ENCODE measurements around the gene DCTPP1. TPM values are rescaled to one million over a fixed set of nuclear protein-coding genes. Genes with fewer than 3 reads are reported as not detected.
"Not testable (repeated sequence)": the region's sequence is repeated elsewhere in the genome, so short reads cannot be mapped to it uniquely, and the experiment has no call there.

The DCTPP1 gene
- total RNA-seq, 4 donors from 2014 or later, result 14.7 to 18.8 (median 17.9) TPM

DNA sequence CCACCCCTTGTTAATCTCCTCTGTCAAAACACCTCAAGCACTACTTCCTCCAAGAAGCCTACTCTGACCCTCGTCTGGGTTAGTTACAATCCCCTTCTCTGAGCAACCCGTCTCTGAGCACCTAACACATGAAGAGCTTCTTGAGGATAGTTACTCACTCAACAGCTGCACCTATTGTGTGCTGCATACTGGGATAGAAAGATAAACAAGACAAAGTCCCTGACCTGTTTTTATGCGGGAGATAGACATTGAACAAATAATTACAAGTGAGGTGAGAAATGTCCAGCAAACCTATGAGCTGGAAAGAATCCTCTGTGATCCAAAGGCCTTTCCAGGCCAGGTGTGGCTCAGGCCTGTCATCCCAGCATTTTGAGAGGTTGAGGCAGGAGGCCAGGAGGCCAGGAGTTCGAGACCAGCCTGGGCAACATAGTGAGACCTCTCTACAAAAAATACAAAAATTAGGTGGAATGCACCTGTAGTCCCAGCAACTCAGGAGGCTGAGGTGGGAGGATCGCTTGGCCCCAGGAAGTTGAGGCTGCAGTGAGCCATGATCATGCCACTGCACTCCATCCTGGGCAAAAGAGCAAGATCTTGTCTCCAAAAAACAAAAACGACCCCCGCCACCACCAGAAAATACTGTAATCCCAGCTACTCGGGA is 27.9 kb downstream of the DCTPP1 start:
- 86 to 87% methylated on average over 8 of the region's 8 CpGs for WGBS, 2 donors
- no peak for TF ChIP-seq POLR2A (IDR thresholded peaks at IDR 0.05)
- TF ChIP-seq, protein P1, sequence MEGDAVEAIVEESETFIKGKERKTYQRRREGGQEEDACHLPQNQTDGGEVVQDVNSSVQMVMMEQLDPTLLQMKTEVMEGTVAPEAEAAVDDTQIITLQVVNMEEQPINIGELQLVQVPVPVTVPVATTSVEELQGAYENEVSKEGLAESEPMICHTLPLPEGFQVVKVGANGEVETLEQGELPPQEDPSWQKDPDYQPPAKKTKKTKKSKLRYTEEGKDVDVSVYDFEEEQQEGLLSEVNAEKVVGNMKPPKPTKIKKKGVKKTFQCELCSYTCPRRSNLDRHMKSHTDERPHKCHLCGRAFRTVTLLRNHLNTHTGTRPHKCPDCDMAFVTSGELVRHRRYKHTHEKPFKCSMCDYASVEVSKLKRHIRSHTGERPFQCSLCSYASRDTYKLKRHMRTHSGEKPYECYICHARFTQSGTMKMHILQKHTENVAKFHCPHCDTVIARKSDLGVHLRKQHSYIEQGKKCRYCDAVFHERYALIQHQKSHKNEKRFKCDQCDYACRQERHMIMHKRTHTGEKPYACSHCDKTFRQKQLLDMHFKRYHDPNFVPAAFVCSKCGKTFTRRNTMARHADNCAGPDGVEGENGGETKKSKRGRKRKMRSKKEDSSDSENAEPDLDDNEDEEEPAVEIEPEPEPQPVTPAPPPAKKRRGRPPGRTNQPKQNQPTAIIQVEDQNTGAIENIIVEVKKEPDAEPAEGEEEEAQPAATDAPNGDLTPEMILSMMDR (IDR thresholded peaks at IDR 0.05), result no peak
- intact Hi-C loops (cut with DNase I; ENCODE audit: low total_unique reads), result no loop called here
- H3K4me3 ChIP-seq (ENCODE audit: low read depth, poor library complexity, severe bottlenecking), result no peak overlapping the region
- no peak for DNase-seq (ENCODE audit: low spot score in 2 of 2)

DNA sequence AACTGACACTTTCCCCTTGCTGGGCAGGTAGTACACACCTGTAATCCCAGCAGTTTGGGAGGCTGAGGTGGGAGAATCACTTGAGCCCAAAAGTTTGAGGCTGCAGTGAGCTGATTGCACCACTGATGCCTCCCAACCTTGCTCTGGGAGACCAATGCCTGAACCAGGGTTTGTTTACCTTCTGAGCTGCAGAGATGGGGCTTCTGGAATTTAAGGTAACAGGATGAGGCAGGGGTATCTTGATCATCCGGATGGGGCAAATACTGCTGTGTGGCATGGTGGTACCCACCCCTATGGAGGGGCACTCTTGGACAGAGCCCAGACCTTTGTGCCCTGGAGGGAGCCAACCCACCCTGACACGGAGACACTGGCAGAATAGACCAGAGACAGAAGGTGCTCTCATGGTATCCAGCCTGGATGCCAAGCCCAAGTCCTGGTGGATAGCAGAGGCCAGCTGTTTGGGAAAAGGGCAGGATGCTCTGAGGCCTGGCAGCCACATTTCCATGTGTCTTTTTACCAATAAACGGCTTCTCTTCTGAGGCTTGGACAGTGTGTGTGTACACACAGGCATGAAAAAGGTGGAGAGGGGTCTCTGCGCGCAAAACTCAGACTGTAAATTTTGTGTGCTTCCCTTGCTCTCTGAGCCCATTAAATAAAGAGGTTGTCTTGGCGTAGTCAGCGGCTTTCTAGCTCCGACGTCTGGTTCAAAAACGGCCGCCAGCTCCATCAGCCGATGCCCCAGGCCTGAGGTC is 30.2 kb downstream of the DCTPP1 start:
- intact Hi-C loops (cut with DNase I; ENCODE audit: low total_unique reads), result no loop called here
- WGBS, 2 donors, result 14 to 15% methylated on average over 12 of the region's 12 CpGs
- no peak for DNase-seq (ENCODE audit: low spot score in 2 of 2)
- TF ChIP-seq, protein P1 (IDR thresholded peaks at IDR 0.05), result no peak
- no peak for TF ChIP-seq POLR2A (IDR thresholded peaks at IDR 0.05)
- H3K4me3 ChIP-seq (ENCODE audit: low read depth, poor library complexity, severe bottlenecking), result no peak overlapping the region

DNA sequence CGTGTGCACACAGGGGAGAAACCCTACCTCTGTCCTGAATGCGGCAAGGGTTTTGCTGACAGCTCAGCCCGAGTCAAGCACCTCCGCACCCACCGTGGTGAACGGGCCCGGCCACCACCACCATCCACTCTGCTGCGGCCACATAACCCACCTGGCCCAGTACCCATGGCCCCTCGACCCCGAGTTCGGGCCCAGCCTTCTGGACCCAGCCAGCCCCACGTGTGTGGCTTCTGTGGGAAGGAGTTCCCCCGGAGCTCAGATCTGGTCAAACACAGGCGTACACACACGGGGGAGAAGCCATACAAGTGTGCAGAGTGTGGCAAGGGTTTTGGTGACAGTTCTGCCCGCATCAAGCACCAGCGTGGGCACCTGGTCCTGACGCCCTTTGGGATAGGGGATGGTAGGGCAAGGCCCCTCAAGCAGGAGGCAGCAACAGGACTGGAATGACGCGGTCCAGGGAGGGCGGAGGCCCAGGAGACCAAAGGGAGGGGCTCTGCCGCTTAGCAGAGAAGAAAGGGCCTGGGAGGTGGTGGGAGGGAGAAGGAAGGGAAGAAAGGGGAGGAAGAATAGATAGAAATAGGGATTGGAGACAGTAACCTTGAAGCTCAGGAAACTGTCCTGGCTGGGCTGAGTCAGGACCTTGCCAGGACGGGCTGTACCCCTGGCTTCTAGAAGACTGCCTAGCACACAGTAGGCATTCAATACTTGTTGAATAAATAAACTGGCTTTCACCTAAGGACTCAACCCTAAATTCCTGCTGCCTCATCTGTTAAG is 31.0 kb downstream of the DCTPP1 start:
- 78 to 81% methylated on average over 22 to 23 of the region's 23 CpGs for WGBS, 2 donors
- intact Hi-C loops (cut with DNase I; ENCODE audit: low total_unique reads), result no loop called here
- no peak for DNase-seq (ENCODE audit: low spot score in 2 of 2)

DNA sequence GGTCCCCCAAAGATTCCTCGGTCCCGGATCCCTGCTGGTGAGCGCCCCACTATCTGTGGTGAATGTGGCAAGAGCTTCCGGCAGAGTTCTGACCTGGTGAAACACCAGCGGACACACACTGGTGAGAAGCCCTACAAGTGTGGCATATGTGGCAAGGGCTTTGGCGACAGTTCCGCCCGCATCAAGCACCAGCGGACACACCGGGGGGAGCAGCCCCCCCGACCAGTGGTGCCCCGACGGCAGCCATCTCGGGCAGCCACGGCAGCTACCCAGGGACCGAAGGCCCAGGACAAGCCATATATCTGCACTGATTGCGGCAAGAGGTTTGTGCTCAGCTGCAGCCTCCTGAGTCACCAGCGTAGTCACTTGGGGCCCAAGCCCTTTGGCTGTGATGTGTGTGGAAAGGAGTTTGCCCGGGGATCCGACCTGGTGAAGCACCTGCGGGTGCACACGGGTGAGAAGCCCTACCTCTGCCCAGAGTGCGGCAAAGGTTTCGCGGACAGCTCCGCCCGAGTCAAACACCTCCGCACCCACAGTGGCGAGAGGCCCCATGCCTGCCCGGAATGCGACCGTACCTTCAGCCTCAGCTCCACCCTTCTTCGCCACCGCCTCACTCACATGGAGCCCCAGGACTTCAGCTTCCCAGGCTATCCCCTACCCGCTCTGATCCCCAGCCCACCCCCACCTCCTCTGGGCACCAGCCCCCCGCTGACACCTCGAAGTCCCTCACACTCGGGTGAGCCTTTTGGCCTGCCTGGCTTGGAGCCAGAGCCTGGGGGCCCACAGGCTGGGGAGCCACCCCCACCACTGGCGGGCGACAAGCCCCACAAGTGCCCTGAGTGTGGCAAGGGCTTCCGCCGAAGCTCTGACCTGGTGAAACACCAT is 31.8 kb downstream of the DCTPP1 start:
- intact Hi-C loops (cut with DNase I; ENCODE audit: low total_unique reads), result no loop called here
- no peak for DNase-seq (ENCODE audit: low spot score in 2 of 2)
- WGBS, 2 donors, result 84 to 89% methylated on average over 19 to 32 of the region's 42 CpGs
- no peak overlapping the region for H3K4me3 ChIP-seq (ENCODE audit: low read depth, poor library complexity, severe bottlenecking)
- no peak for TF ChIP-seq POLR2A (IDR thresholded peaks at IDR 0.05)
- TF ChIP-seq, protein P1 (IDR thresholded peaks at IDR 0.05), result no peak

More for the DNA sequence above, 31.0 kb downstream of the DCTPP1 start:
- H3K4me3 ChIP-seq (ENCODE audit: low read depth, poor library complexity, severe bottlenecking), result no peak overlapping the region
- no peak for TF ChIP-seq POLR2A (IDR thresholded peaks at IDR 0.05)
- TF ChIP-seq, protein P1 (IDR thresholded peaks at IDR 0.05), result no peak

DNA sequence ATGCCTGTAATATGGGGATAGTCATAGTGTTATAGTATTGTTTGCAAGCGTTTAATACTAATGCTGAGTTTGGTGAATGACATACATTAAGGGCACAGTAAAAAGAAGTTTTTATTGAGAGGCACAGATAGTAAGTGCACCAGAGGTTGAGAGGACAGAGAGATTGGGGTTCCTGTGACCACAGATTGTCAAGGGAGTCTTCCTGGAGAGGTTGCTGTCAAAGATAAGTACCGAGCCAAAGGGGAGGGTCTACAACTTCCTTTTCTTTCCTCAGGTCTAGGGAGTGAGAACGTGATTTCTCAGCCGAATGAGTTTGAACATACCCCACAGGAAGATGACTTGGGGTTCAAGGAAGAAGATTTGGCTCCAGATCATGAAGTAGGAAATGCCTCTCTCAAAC is 32.8 kb downstream of the DCTPP1 start:
- TF ChIP-seq, protein P1 (IDR thresholded peaks at IDR 0.05), result no peak
- no peak for TF ChIP-seq POLR2A (IDR thresholded peaks at IDR 0.05)
- intact Hi-C loops (cut with DNase I; ENCODE audit: low total_unique reads), result no loop called here
- no peak for DNase-seq (ENCODE audit: low spot score in 2 of 2)
- 77 to 82% methylated on average over 4 of the region's 4 CpGs for WGBS, 2 donors
- no peak overlapping the region for H3K4me3 ChIP-seq (ENCODE audit: low read depth, poor library complexity, severe bottlenecking)

DNA sequence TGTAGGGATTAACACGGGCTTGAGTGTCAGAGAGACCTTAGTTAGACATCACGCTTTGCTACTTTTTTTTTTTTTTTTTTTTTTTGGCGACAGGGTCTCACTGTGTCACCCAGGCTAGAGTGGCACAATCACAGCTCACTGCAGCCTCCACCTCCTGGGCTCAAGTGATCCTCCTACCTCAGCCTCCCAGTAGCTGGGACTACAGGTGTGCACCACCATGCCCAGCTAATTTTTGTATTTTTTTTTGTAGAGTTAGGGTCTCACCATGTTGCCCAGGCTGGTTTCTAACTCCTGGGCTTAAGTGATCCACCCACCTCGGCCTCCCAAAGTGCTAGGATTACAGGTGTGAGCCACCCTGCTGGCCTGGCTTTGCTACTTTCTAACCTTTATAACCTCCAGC is 33.2 kb downstream of the DCTPP1 start:
- H3K4me3 ChIP-seq (ENCODE audit: low read depth, poor library complexity, severe bottlenecking); DNase-seq (ENCODE audit: low spot score in 2 of 2); intact Hi-C loops (cut with DNase I; ENCODE audit: low total_unique reads): not testable (repeated sequence)
- 82% methylated on average over 4 of the region's 4 CpGs for WGBS, 2 donors

Data from lower leg skin (tissue), 4 donors.